Umbilical cord (tissue), 2 donors: ENCODE measurements around the gene MPDU1. TPM values are rescaled to one million over a fixed set of nuclear protein-coding genes. Genes with fewer than 3 reads are reported as not detected.

ENCODE experiments used
- DNase-seq: peaks from one replicate; pipeline ENCODE4 v3.0.0-alpha.2; 2015; ENCODE audit warnings: low spot score
- total RNA-seq: library from RNA; depleted of rRNA; stranded (reverse); fragments of >200 nt; gene quantifications from one replicate; pipeline ENCODE4 v1.2.3, GENCODE V29; 2014; ENCODE audit warnings: low replicate concordance; ENCODE audit not compliant: insufficient read depth

The MPDU1 gene
- total RNA-seq: 38.0 TPM

DNA sequence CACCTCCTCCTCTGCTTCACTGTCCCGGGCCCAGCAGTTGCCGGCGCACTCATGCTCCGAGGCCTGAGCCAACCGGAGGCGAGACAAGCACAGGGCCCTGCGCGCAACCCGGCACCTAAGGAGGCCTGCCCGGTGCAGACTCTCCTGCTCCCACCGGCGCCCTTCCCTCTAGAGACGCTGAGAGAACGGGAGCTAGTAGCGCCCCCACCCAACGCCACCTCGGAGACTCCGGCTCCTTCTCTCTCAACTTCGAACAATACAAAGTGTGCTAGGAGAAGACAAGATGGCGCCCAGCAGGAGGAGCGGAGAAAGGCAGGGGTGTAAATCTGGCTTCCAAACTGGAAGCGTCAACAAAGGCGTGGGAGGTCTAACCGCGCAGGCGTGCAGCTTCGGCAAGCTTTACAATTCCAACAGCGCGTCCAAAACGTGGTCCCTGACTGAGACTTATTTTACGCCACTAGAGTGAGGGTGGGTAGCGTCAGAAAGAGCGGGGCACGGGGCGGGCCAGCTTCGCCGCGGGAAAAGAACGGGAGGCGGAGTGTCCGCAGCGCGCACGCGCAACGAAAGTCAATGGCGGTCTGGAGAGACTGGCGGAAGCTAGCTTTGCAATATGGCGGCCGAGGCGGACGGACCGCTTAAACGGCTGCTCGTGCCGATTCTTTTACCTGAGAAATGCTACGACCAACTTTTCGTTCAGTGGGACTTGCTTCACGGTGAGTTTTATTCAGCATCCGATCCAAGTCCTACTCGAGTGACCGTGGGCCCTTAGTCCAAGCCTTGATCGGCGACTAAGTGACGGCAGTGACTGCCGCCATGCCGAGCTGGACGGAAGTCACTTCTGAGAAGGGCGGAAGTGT is at the start of gene MPDU1:
TSS of gene MPDU1 (plus strand) at position 600 of the 857 bp plus-strand sequence. CDS start at position 611, 11 bp downstream.
- DNase-seq: peak; percentile 99

- no peak for DNase-seq
Observed at GRCh38 chr17:7538050-7538449, 45.6 kb upstream of the MPDU1 start.

DNA sequence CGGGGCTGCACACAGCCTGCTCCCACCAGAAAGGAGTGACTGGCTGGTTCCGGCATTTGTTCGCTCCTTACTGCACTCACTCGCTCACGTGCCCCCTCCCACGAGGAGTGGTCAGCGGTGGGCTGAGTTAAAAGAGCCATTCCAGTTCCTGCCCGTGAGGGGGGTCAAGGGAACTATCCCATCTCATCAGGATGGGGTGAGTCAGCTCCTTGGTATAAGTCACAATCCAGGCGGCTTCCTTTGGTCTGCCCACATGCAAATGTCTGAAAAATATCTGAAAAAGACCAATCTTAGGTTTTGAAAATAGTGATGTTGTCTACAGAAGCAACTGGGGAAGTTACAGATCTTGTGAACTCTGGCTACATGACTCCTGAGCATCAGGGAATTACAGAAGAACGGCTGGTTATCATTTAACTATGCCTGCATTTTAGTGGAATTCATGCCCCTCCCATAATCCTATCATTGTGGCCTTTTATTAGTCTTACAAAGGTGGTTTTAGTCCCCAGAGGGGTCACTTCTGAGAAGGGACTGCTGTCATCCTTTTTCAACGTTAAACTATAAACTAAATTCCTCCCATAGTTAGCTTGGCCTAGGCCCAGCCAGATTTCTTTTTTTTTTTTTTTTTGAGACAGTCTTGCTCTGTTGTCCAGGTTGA is 44.6 kb upstream of the MPDU1 start:
- DNase-seq: no peak

GRCh38 chr17:7541074-7541621 is 42.5 kb upstream of the MPDU1 start:
- DNase-seq: no peak

- DNase-seq: no peak
Observed at GRCh38 chr17:7544911-7545310, 38.7 kb upstream of the MPDU1 start.

- peak; percentile 46 for DNase-seq
Observed at GRCh38 chr17:7548585-7549400, 34.9 kb upstream of the MPDU1 start, which contains the start of gene TNFSF12. TNFSF12 (plus strand) TSS chr17:7549058; CDS start chr17:7549154, 96 bp downstream.

- no peak for DNase-seq
Observed at GRCh38 chr17:7549401-7550055, 34.1 kb upstream of the MPDU1 start.

GRCh38 chr17:7550344-7550743 is 33.3 kb upstream of the MPDU1 start:
- no peak for DNase-seq

GRCh38 chr17:7551396-7551795 is 32.3 kb upstream of the MPDU1 start:
- DNase-seq: no peak

DNA sequence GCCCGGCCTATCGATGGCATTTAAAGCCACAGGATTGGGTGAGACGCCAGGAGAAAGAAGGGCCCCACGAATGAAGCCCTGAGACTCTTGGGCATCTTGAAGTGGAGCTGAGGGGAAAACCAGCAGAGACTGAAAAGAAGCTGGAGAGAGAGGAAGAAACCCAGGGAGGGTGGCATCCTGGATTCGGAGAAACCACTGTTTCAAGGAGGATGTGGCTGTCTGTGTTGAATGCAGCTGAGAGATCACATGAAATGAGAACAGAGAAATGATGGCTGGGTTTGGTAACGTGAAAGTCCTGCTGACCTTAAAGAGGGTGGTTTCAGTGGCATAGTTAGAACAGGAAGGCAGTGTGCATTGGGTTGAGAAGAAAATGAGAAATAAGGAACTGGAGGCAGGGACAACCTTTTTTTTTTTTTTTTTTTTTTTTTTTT is 31.0 kb upstream of the MPDU1 start:
- peak; percentile 39 for DNase-seq

GRCh38 chr17:7553356-7553755 is 30.3 kb upstream of the MPDU1 start:
- DNase-seq: no peak

DNA sequence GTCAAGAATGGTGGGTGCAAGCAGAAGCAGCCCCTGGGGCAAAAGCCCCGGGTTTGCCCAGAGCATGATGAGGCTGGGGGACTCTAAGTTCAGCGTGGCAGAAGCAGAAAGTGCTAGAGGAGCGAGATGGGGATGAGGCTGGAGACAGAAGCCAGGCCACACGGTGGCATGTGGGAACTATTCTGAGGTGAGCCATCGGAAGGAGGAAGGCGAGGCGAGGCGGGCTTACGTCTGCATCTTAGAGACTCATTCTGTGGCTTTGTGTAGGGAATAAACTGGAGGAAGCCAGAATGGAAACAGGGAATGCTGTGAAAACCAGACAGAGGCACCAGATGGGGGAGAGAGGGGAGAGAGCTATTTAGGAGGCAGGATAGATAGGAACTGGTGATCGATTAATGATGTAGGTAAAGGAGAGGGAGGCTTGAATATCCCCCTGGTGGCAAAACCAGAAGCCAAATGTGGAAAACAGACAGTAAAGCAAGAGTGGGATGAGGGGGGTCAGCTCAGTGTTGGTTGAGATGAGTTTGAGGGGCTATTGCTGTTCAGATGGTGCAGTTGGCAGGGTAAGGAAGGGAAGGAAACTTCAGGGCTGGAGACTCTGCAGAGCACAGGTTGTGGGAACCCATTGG is 28.2 kb upstream of the MPDU1 start:
- no peak for DNase-seq

GRCh38 chr17:7556627-7557026 is 27.0 kb upstream of the MPDU1 start:
- no peak for DNase-seq

- DNase-seq: no peak
Observed at GRCh38 chr17:7557147-7557764, 26.4 kb upstream of the MPDU1 start.

DNA sequence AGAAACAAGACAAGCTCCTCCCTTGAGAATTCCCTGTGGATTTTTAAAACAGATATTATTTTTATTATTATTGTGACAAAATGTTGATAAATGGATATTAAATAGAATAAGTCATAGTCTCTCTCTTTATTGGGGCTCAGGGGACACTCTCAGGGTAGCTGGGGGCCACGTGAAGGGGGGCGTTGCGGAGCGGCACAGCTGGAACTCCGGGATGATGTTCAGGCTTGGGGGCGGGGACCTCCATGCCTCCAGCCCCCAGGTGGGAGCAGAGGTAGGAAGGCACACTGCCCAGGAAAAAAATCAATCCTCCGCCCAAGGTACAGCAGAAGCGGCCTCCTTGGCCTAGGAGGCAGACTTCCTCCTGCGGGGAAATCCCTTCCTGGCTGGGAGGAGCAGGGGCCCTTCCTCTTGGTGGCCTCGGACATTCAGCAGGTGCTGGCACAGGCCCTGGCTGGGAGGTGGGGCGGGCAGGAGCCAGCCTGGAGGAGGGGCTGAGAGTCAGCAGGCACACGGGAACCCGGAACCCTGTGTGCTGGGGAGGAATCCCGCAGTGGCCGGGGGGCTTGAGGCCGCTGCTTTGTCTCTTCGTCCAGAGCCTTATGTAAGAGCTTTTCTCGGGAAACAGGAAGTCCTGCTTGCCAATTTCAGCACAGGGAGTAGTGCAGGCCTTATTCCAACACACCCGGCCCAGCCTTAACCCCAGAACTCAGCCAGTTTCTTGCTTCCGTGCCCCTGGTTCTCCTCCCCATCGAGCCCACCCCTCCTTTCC is 25.7 kb upstream of the MPDU1 start:
- peak; percentile 79 for DNase-seq

DNA sequence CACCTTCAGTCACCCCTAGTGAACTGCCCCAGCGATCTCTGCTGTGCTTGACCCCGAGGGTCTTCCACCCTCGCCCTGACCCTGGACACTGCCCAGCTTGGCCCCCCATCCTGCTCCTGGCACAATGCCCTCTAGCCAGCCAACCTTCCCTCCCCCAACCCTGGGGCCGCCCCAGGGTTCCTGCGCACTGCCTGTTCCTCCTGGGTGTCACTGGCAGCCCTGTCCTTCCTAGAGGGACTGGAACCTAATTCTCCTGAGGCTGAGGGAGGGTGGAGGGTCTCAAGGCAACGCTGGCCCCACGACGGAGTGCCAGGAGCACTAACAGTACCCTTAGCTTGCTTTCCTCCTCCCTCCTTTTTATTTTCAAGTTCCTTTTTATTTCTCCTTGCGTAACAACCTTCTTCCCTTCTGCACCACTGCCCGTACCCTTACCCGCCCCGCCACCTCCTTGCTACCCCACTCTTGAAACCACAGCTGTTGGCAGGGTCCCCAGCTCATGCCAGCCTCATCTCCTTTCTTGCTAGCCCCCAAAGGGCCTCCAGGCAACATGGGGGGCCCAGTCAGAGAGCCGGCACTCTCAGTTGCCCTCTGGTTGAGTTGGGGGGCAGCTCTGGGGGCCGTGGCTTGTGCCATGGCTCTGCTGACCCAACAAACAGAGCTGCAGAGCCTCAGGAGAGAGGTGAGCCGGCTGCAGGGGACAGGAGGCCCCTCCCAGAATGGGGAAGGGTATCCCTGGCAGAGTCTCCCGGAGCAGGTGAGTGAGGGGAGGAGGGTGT is 24.9 kb upstream of the MPDU1 start, which contains the start of gene TNFSF13:
TSS of gene TNFSF13 (plus strand) at position 207 of the 776 bp plus-strand sequence. CDS start at position 497, 290 bp downstream.
- no peak for DNase-seq

GRCh38 chr17:7559320-7560171 is 24.1 kb upstream of the MPDU1 start:
- DNase-seq: no peak
